Spleen (tissue), 11 donors: ENCODE measurements around the gene STIM1. TPM values are rescaled to one million over a fixed set of nuclear protein-coding genes. Genes with fewer than 3 reads are reported as not detected.
A peak's percentile ranks its signal among the peaks of the same experiment; 100 is the strongest.

Experiments used
- DNase-seq: peaks from one replicate; pipeline ENCODE4 v3.0.0-alpha.2; 2020
- H3K27ac ChIP-seq, 8 donors: fragments of 200-600 bp; sonication (generic) in 7 of 8; 1 replicate in 4 of 8; 2 replicates in 4 of 8; pipeline versions ENCODE4 v1.5.0 to v1.8.0; 2016 to 2021; ENCODE audit warnings: inconsistent platforms in 4 of 8, mild to moderate bottlenecking in 4 of 8, moderate library complexity in 1 of 8
- H3K27me3 ChIP-seq, 7 donors: fragments of 200-600 bp; sonication (generic) in 6 of 7; replicated peaks in 1 of 7; 1 replicate in 4 of 7; 2 replicates in 3 of 7; pipeline versions ENCODE4 v1.5.0 to v1.8.0; 2016 to 2021; ENCODE audit warnings: inconsistent platforms in 3 of 7, mild to moderate bottlenecking in 1 of 7
- H3K36me3 ChIP-seq, 6 donors: fragments of 200-600 bp; sonication (generic) in 5 of 6; 1 replicate in 4 of 6; 2 replicates in 2 of 6; pipeline versions ENCODE4 v1.5.0 to v1.8.0; 2016 to 2021; ENCODE audit warnings: inconsistent platforms in 2 of 6
- H3K4me1 ChIP-seq, 6 donors: fragments of 200-600 bp; sonication (generic) in 5 of 6; 1 replicate in 3 of 6; 2 replicates in 3 of 6; pipeline versions ENCODE4 v1.5.0 to v1.8.0; 2016 to 2021; ENCODE audit warnings: inconsistent platforms in 3 of 6
- H3K4me3 ChIP-seq, 8 donors: fragments of 200-600 bp; sonication (generic) in 7 of 8; 1 replicate in 4 of 8; 2 replicates in 4 of 8; pipeline versions ENCODE4 v1.5.0 to v1.8.0; 2016 to 2021; ENCODE audit warnings: inconsistent platforms in 4 of 8, mild to moderate bottlenecking in 4 of 8, moderate library complexity in 2 of 8
- H3K9me3 ChIP-seq, 8 donors: fragments of 200-600 bp; sonication (generic) in 7 of 8; 1 replicate in 4 of 8; 2 replicates in 4 of 8; pipeline versions ENCODE4 v1.5.0 to v1.8.0; 2016 to 2021; ENCODE audit warnings: inconsistent platforms in 4 of 8
- CTCF ChIP-seq, 11 experiments: fragments of 200-600 bp in 7 of 11; fragments of 450-650 bp in 4 of 11; sonication (generic) in 4 of 11; IDR thresholded peaks in 8 of 11; conservative IDR thresholded peaks in 3 of 11; 1 replicate in 7 of 11; 2 replicates in 4 of 11; pipeline versions ENCODE4 v1.4.0 to v1.8.0; 2016 to 2021; ENCODE audit warnings: antibody characterized with exemption in 11 of 11, inconsistent platforms in 4 of 11, mild to moderate bottlenecking in 1 of 11
- POLR2A ChIP-seq, 3 donors: fragments of 450-650 bp; IDR thresholded peaks; one replicate each; pipeline ENCODE4 v1.5.1; 2017; ENCODE audit warnings: antibody characterized with exemption in 3 of 3, mild to moderate bottlenecking in 1 of 3
- POLR2AphosphoS5 ChIP-seq, 3 donors: sonication (generic); formaldehyde crosslinking; IDR thresholded peaks; one replicate each; pipeline ENCODE4 v1.5.1; 2017; ENCODE audit warnings: antibody characterized with exemption in 3 of 3
- WGBS, 5 donors: extraction: QIAGEN DNeasy Blood & Tissue Kit in 3 of 5; methylation state at CpG; one replicate each; pipeline versions ENCODE4 v1.1.5 to v1.1.7; 2013 to 2018; 5-methylcytosine and 5-hydroxymethylcytosine counted together
- intact Hi-C: fragments of 100-400 bp; cut with DNase I; formaldehyde crosslinking; loops from one replicate; pipeline ENCODE4 v1.15.0; 2023; ENCODE audit warnings: low total_unique reads
- polyA plus RNA-seq, 3 donors: library from polyadenylated mRNA; stranded (reverse); fragments of 200-250 nt; gene quantifications; one replicate each; pipeline ENCODE4 v1.2.1, GENCODE V29; 2013
- total RNA-seq, 7 donors: library from RNA; depleted of rRNA in 3 of 7; stranded (reverse); fragments of >200 nt in 3 of 7; fragmentation: NEBNext Ultra II Directional in 4 of 7; extraction: Animal tissue kit (Norgen Biotek cat#: 25700) in 4 of 7; gene quantifications; one replicate each; pipeline versions ENCODE4 v1.1.0 to v1.2.1, GENCODE V29; 2016 to 2021
- donor health status: healthy with polysubstance abuse.
- donor health status: DM: no; HTN: no; CAD: no; lungs with moderate emphysema.
- donor health status: DM: no; HTN: no; CAD: no.
- donor health status: Bipolar disorder and iron deficiency.
- donor health status: healthy.
- donor health status: DM: no; HTN: no; CAD: no.
- donor health status: DM: yes; HTN: yes; CAD: no.

Gene STIM1
- total and polyA plus RNA-seq, 10 donors, result 13.0 to 85.2 (median 58.0) TPM

GRCh38 chr11:3990406-3990805 lies 134.9 kb downstream of the STIM1 start:
- H3K27ac ChIP-seq, result peak overlapping the region in 2 of 8 donors; percentile 8 to 20
- intact Hi-C loops, result no loop called here
- H3K9me3 ChIP-seq, result peaks cover 0 to 21% (median 18%) of the 10 kb centered on the region in 8 donors
- no peak overlapping the region for H3K4me3 ChIP-seq
- peaks cover 0 to 53% (median 17%) of the 10 kb centered on the region in 6 donors for H3K4me1 ChIP-seq
- TF ChIP-seq CTCF (IDR thresholded peaks at IDR 0.05 in 8 of 11, conservative IDR thresholded peaks at IDR 0.05 in 3 of 11), result no peak
- no peak for TF ChIP-seq POLR2AphosphoS5 (IDR thresholded peaks at IDR 0.05)
- TF ChIP-seq POLR2A (IDR thresholded peaks at IDR 0.05), result no peak
- no peak for DNase-seq
- no peaks in the 10 kb centered on the region for H3K27me3 ChIP-seq
- peaks cover 0 to 25% (median 0%) of the 10 kb centered on the region in 6 donors for H3K36me3 ChIP-seq

GRCh38 chr11:3992964-3993363 lies 137.5 kb downstream of the STIM1 start:
- Histone ChIP-seq H3K27ac (no peak overlapping the region), H3K4me3 (no peak overlapping the region), H3K36me3 (peaks cover 0 to 14% (median 0%) of the 10 kb centered on the region in 6 donors), H3K4me1 (peaks cover 0 to 49% (median 21%) of the 10 kb centered on the region in 6 donors), H3K27me3 (no peaks in the 10 kb centered on the region), H3K9me3 (peaks cover 0 to 21% (median 18%) of the 10 kb centered on the region in 8 donors)
- WGBS, 5 donors, result 91 to 100% (median 99%) methylated on average over 1 of the region's 1 CpG
- TF ChIP-seq POLR2A (IDR thresholded peaks at IDR 0.05) (no peak), POLR2AphosphoS5 (IDR thresholded peaks at IDR 0.05) (no peak), CTCF (IDR thresholded peaks at IDR 0.05 in 8 of 11, conservative IDR thresholded peaks at IDR 0.05 in 3 of 11) (no peak)
- DNase-seq, result no peak
- intact Hi-C loops, result no loop called here

GRCh38 chr11:3994030-3994640 lies 138.7 kb downstream of the STIM1 start:
- Histone ChIP-seq H3K36me3 (peaks cover 0 to 12% (median 0%) of the 10 kb centered on the region in 6 donors), H3K27me3 (no peaks in the 10 kb centered on the region), H3K9me3 (peaks cover 0 to 21% (median 18%) of the 10 kb centered on the region in 8 donors), H3K4me1 (peaks cover 0 to 39% (median 19%) of the 10 kb centered on the region in 6 donors), H3K27ac (no peak overlapping the region), H3K4me3 (no peak overlapping the region)
- no peak for TF ChIP-seq POLR2AphosphoS5 (IDR thresholded peaks at IDR 0.05)
- 91 to 94% (median 93%) methylated on average over 6 of the region's 6 CpGs for WGBS, 5 donors
- no peak for DNase-seq
- intact Hi-C loops, result no loop called here

- Histone ChIP-seq H3K9me3 (peaks cover 0 to 21% (median 18%) of the 10 kb centered on the region in 8 donors), H3K27me3 (no peaks in the 10 kb centered on the region), H3K4me1 (peaks cover 0 to 27% (median 12%) of the 10 kb centered on the region in 6 donors), H3K4me3 (no peak overlapping the region), H3K36me3 (peaks cover 0 to 6% (median 0%) of the 10 kb centered on the region in 6 donors), H3K27ac (no peak overlapping the region)
- 96 to 100% (median 97%) methylated on average over 1 of the region's 1 CpG for WGBS, 5 donors
- TF ChIP-seq CTCF (IDR thresholded peaks at IDR 0.05 in 8 of 11, conservative IDR thresholded peaks at IDR 0.05 in 3 of 11), result no peak
- TF ChIP-seq POLR2A (IDR thresholded peaks at IDR 0.05), result no peak
- no peak for DNase-seq
- intact Hi-C loops, result no loop called here
Measured at GRCh38 chr11:3995307-3995706, 139.8 kb downstream of the STIM1 start.
